Tongue (tissue), 1 donor: Measurements from ENCODE around the gene SLC10A2. TPM values are rescaled to one million over a fixed set of nuclear protein-coding genes. Genes with fewer than 3 reads are reported as not detected.

Experiments used
- total RNA-seq: library from RNA; depleted of rRNA; stranded (reverse); fragments of >200 nt; gene quantifications from one replicate; pipeline ENCODE4 v1.2.3, GENCODE V29; 2014

The SLC10A2 gene
- total RNA-seq, 1 donor from 2014 or later = not detected

Other genes starting within 250 kb of the SLC10A2 start
- gene ERCC5, start 220.4 kb downstream of the SLC10A2 start, total RNA-seq = 61.3 TPM